Measurements from ENCODE around the gene NEURL3. TPM values are rescaled to one million over a fixed set of nuclear protein-coding genes. Genes with fewer than 3 reads are reported as not detected.

NEURL3 gene
- total and polyA plus RNA-seq, 9 of the 15 experiments (the other 6 are each of a cell fraction or from before 2014, with no cell fraction given), result not detected

- H3K4me1 ChIP-seq (replicated peaks in 1 of 2; ENCODE audit: control insufficient read depth in 2 of 2, insufficient read depth in 2 of 2, low read length in 2 of 2), result peaks cover 0 to 13% of the 10 kb centered on the region in 2 experiments; a peak in 1 of 5 replicates
- no peak for FAIRE-seq
- TF ChIP-seq NR1H2 (CRISPR knock-in tag; IDR thresholded peaks at IDR 0.05) (no peak), KDM1A (IDR thresholded peaks at IDR 0.05) (no peak), ZNF696 (CRISPR knock-in tag; conservative IDR thresholded peaks at IDR 0.05) (no peak), ZNF311 (CRISPR knock-in tag; IDR thresholded peaks at IDR 0.05) (no peak), RCOR1 (IDR thresholded peaks at IDR 0.05; ENCODE audit: borderline replicate concordance in 1 of 2, low read depth in 2 of 2, low read length in 2 of 2) (no peak), ZKSCAN3 (CRISPR knock-in tag; IDR thresholded peaks at IDR 0.05) (no peak), BRD9 (IDR thresholded peaks at IDR 0.05; ENCODE audit: low read depth, partially characterized antibody) (no peak), PRPF4 (IDR thresholded peaks at IDR 0.05; ENCODE audit: insufficient read depth, low read depth, low read length, poor library complexity, severe bottlenecking) (no peak), MAX (CRISPR knock-in tag; IDR thresholded peaks at IDR 0.05) (no peak), TOE1 (IDR thresholded peaks at IDR 0.05; ENCODE audit: borderline replicate concordance) (no peak), TOE1 (CRISPR knock-in tag; IDR thresholded peaks at IDR 0.05; ENCODE audit: borderline replicate concordance, low read depth) (no peak), HMGN3 (IDR thresholded peaks at IDR 0.05; ENCODE audit: borderline replicate concordance, extremely low read depth, insufficient read length, low read depth, low read length) (no peak), ZNF79 (CRISPR knock-in tag; IDR thresholded peaks at IDR 0.05; ENCODE audit: low read depth) (no peak)
- TF ChIP-seq, protein P1, sequence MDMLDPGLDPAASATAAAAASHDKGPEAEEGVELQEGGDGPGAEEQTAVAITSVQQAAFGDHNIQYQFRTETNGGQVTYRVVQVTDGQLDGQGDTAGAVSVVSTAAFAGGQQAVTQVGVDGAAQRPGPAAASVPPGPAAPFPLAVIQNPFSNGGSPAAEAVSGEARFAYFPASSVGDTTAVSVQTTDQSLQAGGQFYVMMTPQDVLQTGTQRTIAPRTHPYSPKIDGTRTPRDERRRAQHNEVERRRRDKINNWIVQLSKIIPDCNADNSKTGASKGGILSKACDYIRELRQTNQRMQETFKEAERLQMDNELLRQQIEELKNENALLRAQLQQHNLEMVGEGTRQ (CRISPR knock-in tag; IDR thresholded peaks at IDR 0.05), result no peak
- TF ChIP-seq, protein P2, sequence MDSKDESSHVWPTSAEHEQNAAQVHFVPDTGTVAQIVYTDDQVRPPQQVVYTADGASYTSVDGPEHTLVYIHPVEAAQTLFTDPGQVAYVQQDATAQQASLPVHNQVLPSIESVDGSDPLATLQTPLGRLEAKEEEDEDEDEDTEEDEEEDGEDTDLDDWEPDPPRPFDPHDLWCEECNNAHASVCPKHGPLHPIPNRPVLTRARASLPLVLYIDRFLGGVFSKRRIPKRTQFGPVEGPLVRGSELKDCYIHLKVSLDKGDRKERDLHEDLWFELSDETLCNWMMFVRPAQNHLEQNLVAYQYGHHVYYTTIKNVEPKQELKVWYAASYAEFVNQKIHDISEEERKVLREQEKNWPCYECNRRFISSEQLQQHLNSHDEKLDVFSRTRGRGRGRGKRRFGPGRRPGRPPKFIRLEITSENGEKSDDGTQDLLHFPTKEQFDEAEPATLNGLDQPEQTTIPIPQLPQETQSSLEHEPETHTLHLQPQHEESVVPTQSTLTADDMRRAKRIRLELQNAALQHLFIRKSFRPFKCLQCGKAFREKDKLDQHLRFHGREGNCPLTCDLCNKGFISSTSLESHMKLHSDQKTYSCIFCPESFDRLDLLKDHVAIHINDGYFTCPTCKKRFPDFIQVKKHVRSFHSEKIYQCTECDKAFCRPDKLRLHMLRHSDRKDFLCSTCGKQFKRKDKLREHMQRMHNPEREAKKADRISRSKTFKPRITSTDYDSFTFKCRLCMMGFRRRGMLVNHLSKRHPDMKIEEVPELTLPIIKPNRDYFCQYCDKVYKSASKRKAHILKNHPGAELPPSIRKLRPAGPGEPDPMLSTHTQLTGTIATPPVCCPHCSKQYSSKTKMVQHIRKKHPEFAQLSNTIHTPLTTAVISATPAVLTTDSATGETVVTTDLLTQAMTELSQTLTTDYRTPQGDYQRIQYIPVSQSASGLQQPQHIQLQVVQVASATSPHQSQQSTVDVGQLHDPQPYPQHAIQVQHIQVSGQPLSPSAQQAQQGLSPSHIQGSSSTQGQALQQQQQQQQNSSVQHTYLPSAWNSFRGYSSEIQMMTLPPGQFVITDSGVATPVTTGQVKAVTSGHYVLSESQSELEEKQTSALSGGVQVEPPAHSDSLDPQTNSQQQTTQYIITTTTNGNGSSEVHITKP (IDR thresholded peaks at IDR 0.05; ENCODE audit: partially characterized antibody), result no peak
These were observed 3.7 kb downstream of the NEURL3 start for GRCh38 chr2:96501471-96501874.

More at GRCh38 chr2:96501471-96501874, 3.7 kb downstream of the NEURL3 start:
- in situ Hi-C loops (cut with MboI) (loop anchor here (5.0 to 25.0 kb wide), 3 partner anchors 369 to 714 kb away; no protein-coding TSS in a partner anchor), intact Hi-C loops (cut with micrococcal nuclease) (loop anchor here (10.0 kb wide), 2 partner anchors 197 to 237 kb away; partner anchors contain the start of genes CIAO1, SNRNP200 and TMEM127)
- no peak overlapping the region for H3K4me3 ChIP-seq
- no peak overlapping the region for H3K4me2 ChIP-seq (ENCODE audit: insufficient read depth, low read length)
- DNase-seq (ENCODE audit: extremely low read depth in 1 of 4, low spot score in 3 of 4) (no peak), ATAC-seq (no peak)
- ChIA-PET CTCF (ENCODE audit: low intra/inter-chr PET ratio) (no interaction called here), POLR2A (interaction anchor here (0.5 to 0.7 kb wide), 3 partner anchors 14 to 315 kb away, joined by 3 to 4 read pairs (median 3); no protein-coding TSS in a partner anchor)
- no peaks in the 10 kb centered on the region for H3K9me3 ChIP-seq (replicated peaks; ENCODE audit: control insufficient read depth, insufficient read depth, low read depth, low read length)
- H3K27me3 ChIP-seq (ENCODE audit: control insufficient read depth in 2 of 2, insufficient read depth in 2 of 2, low read length in 2 of 2), result peaks cover 18 to 86% of the 10 kb centered on the region in 2 experiments; a peak in 4 of 5 replicates
- H3K9me1 ChIP-seq (ENCODE audit: control insufficient read depth, insufficient read depth, low read length), result no peaks in the 10 kb centered on the region
- H3K9ac ChIP-seq (ENCODE audit: insufficient read depth in 1 of 2, low read depth in 2 of 2, low read length in 2 of 2), result no peak overlapping the region
- 0% methylated on average over 2 of the region's 2 CpGs for WGBS (ENCODE audit: insufficient coverage, low coverage, missing lambda C conversion rate)
- no peaks in the 10 kb centered on the region for H3K36me3 ChIP-seq (ENCODE audit: control insufficient read depth, insufficient read depth, low read length)
- BruUV-seq (replicated peaks), result no TSS peak
- H3K79me2 ChIP-seq (ENCODE audit: control insufficient read depth, insufficient read depth, low read length), result no peaks in the 10 kb centered on the region
- no peak overlapping the region for H3K27ac ChIP-seq (ENCODE audit: extremely low read depth, low read depth, low read length)
- H4K20me1 ChIP-seq (replicated peaks; ENCODE audit: control insufficient read depth, insufficient read depth, low read length), result peaks cover 5% of the 10 kb centered on the region; the same call in 1 of the 2 replicates
- no peak overlapping the region for H2AFZ ChIP-seq (ENCODE audit: low read depth, low read length)

Data from K562 (cell line).